GM21423 (cell line): ENCODE measurements around the gene TRIM22.
"Not testable (repeated sequence)": the region's sequence is repeated elsewhere in the genome, so short reads cannot be mapped to it uniquely, and the experiment has no call there.

Source experiments
- ATAC-seq: cut with Tn5 transposase; IDR thresholded peaks from one replicate; pipeline ENCODE4 v1.9.1; 2021; ENCODE audit warnings: mild to moderate bottlenecking, moderate library complexity; ENCODE audit not compliant: unreplicated experiment

The TRIM22 gene

DNA sequence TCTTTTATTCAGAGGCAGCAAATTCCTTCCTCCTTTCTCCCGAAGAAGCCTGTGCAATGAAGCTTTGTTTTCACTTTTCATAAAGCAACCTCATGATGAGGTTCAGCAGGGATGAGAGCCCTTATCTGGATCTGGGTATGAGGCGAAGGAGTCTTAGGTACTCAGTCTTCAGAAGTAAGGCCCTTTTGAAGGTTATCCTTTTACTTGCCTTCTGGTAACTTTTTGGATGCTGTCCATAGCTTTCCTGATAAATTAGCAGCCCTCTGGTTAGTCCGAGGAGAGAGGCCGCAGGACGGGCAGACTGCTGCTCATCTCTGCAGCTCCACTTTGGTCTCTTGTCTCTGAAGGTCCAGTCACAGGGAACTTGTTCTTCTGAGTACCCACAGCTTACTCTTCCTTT lies 1.1 kb downstream of the TRIM22 start:
- no peak for ATAC-seq

DNA sequence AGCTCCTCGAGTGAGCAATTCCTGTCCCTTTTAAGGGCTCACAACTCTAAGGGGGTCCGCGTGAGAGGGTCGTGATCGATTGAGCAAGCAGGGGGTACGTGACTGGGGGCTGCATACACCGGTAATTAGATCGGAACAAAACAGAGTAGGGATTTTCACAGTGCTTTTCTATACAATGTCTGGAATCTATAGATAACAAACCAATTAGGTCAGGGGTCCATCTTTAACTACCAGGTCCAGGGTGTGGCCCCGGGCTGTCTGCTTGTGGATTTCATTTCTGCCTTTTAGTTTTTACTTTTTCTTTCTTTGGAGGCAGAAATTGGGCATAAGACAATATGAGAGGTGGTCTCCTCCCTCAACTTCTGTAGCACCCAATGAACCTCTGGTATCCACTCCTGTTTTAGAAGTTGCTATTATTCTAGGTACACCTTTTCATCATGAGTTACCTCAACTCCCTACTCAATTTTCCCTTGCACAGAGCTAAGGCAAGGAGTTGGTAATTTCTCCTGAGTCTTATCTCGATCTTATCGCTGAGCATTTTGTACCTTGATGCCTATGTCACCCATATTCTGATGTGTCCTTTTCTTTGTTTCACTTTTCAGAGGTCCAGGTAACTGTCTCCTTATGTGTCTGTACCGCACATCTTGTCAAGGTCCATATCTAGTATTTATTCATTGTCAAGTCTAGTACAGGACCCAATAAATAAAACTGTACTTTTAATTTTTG lies 1.8 kb downstream of the TRIM22 start:
- ATAC-seq: not testable (repeated sequence)

DNA sequence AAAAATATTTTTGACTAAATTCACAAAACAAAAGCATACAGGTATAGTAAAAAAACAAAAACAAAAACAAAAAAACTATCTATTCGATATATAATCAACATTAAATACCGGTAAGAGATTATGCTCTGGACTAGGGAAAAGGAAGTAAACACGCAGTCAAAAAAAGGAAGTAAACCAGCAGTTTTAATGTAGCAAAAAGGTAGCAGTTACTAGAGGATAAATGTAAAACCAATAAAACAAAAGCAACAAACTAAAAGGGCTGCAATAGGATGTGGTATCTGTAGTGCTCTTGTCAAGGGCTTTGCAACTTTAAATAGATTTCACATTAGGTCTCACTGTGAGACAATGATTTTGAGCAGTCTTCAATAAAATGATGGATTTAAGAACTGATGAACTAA lies 2.4 kb downstream of the TRIM22 start:
- no peak for ATAC-seq

DNA sequence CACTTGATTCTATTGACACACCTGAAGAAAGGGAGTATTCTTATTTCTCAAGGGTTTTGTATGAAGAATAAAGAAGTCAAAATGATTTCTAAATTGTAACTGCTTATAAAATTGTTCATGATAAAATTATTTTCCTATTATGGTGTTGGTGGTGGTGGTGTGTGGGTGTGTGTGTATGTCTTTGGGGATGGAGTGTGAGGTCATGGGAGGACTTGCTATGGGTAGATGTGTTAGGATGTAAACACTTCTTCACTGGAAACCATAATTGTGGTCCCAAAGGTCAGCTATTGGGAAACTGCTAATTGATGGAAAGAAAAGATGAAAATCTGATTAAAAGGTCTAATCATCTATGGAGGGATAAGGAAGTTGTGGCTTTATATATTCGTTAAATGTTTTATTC lies 5.1 kb downstream of the TRIM22 start:
- no peak for ATAC-seq

DNA sequence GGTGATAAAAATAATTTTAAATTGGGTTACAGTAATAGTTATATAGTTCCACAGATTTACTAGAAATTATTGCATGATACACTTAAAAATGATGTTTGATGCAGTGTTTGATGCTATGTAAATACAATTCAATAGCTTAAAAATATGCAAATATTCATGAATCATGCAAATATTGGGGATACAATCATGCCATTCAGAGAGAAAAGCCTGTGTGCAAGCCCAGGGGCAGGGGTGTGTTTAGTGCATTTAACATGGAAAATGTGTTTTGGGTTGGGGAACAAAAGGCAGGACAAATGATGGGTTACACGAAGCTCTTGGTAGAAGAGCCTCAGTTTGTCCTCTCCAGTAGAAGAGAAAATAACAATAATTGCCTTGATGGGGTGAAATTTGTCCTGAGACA lies 6.0 kb downstream of the TRIM22 start:
- ATAC-seq: no peak

DNA sequence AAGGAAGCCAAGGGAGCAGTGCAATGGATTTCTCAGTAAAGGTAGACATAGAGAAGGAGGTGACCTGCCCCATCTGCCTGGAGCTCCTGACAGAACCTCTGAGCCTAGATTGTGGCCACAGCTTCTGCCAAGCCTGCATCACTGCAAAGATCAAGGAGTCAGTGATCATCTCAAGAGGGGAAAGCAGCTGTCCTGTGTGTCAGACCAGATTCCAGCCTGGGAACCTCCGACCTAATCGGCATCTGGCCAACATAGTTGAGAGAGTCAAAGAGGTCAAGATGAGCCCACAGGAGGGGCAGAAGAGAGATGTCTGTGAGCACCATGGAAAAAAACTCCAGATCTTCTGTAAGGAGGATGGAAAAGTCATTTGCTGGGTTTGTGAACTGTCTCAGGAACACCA lies 6.6 kb downstream of the TRIM22 start:
- ATAC-seq: no peak

DNA sequence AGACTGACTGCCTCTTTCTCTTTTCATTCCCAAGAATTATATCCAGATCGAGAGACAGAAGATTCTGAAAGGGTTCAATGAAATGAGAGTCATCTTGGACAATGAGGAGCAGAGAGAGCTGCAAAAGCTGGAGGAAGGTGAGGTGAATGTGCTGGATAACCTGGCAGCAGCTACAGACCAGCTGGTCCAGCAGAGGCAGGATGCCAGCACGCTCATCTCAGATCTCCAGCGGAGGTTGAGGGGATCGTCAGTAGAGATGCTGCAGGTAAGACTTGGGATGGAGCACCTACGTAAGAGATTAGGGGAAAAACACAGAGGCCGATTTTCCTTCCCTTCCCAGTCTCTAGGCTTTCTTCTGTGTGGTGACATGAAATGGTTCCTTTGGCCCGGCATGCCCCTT lies 8.7 kb downstream of the TRIM22 start:
- ATAC-seq: no peak

DNA sequence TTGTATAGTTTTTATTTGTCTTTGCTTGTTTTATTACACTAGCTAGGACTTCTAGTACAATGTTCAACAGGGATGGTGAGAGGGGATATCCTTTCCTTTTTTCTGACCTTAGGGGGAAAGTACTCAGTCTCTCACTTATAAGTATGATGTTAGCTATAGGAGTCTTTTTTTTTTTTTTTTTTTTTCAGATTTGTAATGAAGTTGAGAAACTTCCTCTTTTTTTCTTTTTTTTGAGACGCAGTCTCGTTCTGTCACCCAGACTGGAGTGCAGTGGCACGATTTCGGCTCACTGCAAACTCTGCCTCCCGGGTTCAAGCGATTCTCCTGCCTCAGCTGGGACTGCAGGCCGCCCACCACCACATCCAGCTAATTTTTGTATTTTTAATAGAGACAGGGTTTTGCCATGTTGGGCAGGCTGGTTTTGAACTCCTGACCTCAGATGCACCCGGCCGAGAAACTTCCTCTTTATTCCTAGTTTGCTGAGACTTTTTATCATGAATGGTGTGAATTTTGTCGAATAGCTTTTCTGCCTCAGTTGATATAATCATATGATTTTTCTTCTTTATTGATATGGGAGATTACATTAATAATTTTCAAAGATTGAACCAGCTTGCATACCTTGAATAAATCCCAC lies 10.9 kb downstream of the TRIM22 start:
- ATAC-seq: no peak

DNA sequence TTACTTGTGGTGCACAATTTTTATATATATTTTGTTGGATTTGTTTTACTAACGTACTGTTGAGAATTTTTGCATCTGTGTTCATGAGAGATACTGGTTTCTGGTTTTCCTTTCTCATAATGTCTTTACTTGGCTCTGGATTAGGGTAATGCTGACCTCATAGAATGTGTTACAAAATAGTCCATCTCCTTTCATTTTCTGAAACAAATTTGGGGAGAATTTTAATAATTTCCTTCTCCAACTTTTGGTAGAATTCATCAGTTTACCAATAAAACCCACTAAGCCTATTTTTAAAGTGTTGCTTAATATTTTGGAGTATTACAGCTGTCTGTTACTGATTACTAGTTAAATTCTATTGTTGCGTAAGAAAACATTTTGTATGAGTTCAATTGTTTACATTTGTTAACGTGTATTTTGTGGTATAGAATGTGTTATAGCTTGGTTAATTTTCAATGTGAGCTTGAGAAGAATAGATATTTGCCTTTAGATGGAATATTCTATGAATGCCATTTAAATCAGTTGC lies 11.5 kb downstream of the TRIM22 start:
- no peak for ATAC-seq

DNA sequence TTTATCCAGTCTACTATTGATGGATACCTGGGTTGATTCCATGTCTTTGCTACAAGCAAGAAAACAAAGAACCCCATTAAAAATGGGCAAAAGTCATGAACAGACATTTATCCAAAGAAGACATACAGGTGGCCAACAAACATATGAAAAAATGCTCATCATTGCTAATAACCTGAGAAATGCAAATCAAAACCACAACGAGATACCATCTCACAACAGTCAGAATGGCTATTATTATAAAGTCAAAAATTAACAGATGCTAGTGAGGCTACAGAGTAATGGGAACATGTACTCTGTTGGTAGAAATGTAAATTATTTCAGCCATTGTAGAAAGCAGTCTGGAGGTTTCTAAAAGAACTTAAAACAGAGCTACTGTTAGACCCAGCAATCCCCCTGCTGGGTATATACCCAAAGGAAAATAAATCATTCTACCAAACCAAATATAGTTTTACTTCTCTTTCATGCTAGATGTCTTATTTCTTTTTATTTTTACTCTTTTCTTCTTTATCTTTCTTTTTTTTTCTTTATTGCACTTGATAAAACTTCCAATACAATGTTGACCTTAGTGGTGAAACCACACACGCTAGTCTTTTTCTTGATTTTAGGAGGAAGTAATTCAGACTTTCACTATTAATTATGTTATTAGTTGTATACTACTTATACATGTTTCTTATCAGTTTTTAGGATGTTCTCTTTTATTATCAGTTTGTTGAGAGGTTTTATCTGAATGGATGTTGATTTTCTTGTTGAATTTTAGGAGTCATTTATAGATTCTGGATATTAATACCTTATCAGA lies 14.3 kb downstream of the TRIM22 start:
- peak; percentile 85 for ATAC-seq

DNA sequence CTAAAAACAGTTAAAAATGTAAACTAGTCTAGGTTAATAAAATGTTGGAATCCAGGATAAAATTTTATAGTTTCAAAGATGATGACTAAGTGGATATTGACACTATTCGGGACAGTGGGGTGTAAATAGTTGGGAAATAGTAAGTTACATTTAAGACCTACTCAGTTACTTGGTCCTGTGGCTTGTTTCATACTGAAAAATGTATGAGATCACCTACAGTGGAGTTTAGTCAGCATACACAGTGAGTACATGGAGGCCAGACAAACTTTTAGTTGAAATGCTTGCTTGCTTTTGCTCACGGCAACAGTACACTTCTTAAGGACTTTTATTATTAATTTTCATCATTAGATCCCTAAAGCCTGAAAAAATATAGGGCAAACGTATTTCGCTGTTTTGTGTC lies 16.1 kb downstream of the TRIM22 start:
- no peak for ATAC-seq

DNA sequence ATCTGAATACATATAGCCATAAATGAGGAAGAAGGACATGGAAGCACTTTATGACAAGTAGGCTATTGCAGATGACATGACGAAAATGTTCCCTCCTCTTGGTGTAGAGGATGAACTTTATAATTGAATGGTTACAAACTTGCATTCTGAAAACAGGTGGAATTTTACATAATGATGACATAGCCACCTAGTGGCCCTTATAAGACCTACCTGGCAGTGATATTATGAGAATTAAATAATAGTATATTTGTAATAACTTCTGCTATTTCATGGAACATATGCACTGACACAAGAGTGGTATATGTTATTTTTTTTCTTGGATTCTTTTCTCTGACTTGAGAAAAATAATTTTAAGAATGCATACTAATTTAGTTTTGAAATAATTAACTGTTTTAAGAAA lies 22.9 kb downstream of the TRIM22 start:
- ATAC-seq: no peak

DNA sequence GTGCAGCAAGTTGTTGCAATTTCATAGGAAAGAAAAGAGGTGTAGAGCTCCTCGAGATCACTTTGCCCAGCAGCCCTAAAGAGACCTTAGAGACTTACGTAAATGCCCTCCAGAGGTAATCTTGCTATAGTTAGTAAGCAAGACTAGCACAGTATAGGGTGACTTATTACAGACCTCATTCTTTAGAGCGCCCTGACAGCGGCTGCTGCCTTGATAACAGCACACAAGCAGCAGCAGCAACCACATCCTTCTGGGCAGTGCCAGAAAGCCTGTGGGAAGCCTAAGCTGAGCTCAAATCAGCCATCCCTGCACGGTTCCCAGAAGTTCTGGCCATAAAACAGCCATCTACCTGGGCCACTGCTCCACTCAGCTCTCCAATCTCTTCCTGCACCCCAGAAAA lies 24.1 kb downstream of the TRIM22 start:
- no peak for ATAC-seq

DNA sequence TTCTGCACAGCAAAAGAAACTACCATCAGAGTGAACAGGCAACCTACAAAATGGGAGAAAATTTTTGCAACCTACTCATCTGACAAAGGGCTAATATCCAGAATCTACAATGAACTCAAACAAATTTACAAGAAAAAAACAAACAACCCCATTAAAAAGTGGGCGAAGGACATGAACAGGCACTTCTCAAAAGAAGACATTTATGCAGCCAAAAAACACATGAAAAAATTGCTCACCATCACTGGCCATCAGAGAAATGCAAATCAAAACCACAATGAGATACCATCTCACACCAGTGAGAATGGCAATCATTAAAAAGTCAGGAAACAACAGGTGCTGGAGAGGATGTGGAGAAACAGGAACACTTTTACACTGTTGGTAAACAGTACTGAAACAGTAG lies 26.9 kb downstream of the TRIM22 start:
- ATAC-seq: not testable (repeated sequence)

DNA sequence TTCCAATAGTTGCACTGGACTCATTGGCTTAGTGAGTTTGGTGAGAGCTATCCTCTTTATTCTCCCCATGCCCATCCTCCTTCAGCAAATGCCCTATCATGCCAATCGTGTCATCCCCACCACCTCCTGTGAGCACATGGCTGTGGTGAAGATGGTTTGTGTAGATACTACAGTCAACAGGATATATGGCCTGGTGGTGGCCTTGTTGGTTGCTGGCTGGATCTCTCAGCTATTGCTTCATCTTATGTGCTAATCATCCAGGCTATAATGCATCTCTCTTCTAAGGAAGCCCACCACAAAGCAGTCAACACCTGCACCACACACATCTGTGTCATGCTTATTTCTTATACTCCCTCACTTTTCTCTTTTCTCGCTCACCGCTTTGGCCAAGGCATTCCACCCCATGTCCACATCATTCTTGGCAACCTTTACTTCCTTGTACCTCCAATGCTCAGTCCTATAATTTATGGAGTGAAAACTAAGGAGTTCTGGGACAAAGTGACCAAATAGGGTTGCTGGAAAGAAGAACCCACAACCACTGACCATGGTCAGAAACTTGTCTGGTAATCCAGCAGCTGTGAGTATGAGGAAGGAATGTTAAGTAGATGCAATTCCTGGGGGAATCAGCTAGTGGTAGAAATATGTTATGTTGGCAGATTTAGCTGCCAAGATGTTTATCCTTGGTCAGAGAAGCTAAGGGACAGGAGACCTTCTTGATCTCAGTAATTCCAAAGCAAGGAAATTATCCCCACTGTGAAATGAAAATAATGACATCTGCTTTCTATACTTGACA lies 30.3 kb downstream of the TRIM22 start:
- no peak for ATAC-seq

DNA sequence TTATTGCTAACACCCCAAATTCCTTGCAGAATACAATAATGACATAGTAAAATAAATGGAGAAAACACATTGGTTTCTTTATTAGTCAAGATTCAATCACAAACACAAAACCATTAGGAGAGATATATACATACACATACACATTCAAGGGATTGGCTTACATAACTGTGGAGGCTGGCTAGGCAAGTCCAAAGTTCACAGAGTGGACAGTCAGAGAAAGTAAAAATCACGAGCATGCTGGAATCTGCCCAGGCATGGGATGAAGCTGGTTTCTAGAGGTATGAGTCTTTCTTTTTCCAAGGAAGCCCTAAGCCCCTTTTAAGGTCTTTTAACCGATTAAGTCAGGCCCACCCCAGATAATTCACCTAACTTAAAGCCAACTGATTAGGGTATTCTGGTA lies 33.0 kb downstream of the TRIM22 start:
- ATAC-seq: no peak

DNA sequence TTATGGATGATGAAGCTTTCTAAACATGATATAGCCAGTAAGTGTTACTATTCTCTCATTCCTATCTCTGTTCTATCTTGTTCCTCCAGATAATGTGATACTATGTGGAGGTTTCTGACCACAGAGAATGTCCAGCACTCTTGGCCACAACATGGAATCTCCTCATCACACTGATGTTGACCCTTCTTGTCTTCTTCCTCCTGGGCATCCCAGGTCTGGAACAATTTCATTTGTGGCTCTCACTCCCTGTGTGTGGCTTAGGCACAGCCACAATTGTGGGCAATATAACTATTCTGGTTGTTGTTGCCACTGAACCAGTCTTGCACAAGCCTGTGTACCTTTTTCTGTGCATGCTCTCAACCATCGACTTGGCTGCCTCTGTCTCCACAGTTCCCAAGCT lies 36.8 kb downstream of the TRIM22 start:
- ATAC-seq: no peak

DNA sequence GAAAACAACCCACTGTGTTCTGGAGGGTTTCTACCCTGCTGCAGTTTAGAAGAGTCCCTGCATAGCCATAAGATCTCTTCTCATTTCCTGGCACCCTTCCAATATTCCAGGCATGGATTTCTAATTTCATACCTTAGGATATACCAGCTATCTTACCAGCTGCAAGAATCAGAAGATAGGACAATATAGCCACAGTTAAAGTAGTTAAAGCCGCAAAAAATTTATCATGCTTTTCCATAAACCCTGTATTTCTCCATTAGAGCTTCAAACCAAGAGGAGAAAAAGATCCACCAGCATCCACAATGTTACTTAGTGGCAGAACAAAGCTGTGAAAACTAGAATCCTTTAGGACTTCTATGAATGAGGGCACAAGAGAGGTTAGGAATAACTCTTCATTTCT lies 38.1 kb downstream of the TRIM22 start:
- no peak for ATAC-seq

DNA sequence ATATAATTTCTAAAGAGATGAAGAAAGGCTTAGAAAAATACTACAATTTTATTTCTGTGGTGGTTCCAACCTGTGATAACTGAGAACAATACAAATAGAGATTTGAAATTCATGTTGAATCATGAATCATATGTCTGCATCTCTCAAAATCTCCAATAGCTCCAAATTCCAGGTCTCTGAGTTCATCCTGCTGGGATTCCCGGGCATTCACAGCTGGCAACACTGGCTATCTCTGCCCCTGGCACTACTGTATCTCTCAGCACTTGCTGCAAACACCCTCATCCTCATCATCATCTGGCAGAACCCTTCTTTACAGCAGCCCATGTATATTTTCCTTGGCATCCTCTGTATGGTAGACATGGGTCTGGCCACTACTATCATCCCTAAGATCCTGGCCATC lies 46.8 kb downstream of the TRIM22 start, which contains the start of gene OR56B1:
TSS of gene OR56B1 (plus strand) at position 53 of the 400 bp plus-strand sequence. CDS start at position 122, 69 bp downstream.
- ATAC-seq: no peak

DNA sequence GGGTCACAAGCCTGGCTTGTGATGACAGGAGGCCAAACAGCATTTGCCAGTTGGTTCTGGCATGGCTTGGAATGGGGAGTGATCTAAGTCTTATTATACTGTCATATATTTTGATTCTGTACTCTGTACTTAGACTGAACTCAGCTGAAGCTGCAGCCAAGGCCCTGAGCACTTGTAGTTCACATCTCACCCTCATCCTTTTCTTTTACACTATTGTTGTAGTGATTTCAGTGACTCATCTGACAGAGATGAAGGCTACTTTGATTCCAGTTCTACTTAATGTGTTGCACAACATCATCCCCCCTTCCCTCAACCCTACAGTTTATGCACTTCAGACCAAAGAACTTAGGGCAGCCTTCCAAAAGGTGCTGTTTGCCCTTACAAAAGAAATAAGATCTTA lies 47.5 kb downstream of the TRIM22 start:
- ATAC-seq: no peak
